B cell (primary cell): ENCODE results near the gene GLCCI1.

Experiments
- EZH2 ChIP-seq: IDR thresholded peaks from 2 replicates; pipeline ENCODE4 v1.6.1; 2012; ENCODE audit warnings: borderline replicate concordance, low read depth, mild to moderate bottlenecking, moderate library complexity, low read length; ENCODE audit not compliant: insufficient read depth, poor library complexity, severe bottlenecking
- TF ChIP-seq, protein P1 (sequence below): fragments of 200-600 bp; IDR thresholded peaks from one replicate; pipeline ENCODE4 v1.8.0; 2022; ENCODE audit warnings: antibody characterized with exemption, mild to moderate bottlenecking

DNA sequence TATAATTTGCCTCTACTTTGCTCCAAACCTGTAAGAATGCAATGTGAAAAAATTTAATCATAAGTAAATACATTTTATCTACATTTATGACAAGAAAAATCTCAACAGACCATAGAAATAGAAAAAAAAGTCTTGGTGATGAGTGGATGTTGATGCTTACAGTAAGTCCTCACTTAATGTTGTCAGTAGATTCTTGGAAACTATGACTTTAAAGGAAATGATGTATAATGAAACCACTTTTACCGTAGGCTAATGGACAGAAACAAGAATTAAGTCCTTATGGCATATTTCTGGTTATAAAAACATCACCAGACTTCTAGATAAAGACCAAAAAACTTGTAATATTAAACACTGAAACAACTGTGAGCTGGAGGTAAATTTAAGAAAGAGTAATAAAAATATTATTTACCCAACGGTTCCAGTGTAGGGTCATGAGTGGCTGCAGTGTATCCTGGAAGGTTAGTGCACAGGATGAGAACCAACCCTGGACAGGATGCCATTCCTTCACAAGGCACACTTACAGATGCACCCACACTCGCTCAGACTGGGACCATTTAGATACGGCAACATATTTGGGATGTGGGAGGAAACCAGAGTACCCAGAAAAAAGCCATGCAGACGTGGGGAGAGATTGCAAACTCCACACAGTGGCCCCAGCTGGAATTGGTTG is 76.3 kb downstream of the GLCCI1 start:
- TF ChIP-seq, protein P1, sequence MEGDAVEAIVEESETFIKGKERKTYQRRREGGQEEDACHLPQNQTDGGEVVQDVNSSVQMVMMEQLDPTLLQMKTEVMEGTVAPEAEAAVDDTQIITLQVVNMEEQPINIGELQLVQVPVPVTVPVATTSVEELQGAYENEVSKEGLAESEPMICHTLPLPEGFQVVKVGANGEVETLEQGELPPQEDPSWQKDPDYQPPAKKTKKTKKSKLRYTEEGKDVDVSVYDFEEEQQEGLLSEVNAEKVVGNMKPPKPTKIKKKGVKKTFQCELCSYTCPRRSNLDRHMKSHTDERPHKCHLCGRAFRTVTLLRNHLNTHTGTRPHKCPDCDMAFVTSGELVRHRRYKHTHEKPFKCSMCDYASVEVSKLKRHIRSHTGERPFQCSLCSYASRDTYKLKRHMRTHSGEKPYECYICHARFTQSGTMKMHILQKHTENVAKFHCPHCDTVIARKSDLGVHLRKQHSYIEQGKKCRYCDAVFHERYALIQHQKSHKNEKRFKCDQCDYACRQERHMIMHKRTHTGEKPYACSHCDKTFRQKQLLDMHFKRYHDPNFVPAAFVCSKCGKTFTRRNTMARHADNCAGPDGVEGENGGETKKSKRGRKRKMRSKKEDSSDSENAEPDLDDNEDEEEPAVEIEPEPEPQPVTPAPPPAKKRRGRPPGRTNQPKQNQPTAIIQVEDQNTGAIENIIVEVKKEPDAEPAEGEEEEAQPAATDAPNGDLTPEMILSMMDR: no peak
- TF ChIP-seq EZH2: no peak
